ENCODE results near the gene MEX3A.

- TF ChIP-seq CTCF (conservative IDR thresholded peaks at IDR 0.05; ENCODE audit: low read depth, low read length) = no peak
- TF ChIP-seq EZH2 (IDR thresholded peaks at IDR 0.05; ENCODE audit: borderline replicate concordance, low read depth, low read length, poor library complexity, severe bottlenecking) = no peak
These were observed 31.9 kb downstream of the MEX3A start for GRCh38 chr1:156050376-156050775.
